DLD1 (cell line): Measurements from ENCODE around the gene ZNF512B.
"Not testable (repeated sequence)": the region's sequence is repeated elsewhere in the genome, so short reads cannot be mapped to it uniquely, and the experiment has no call there.

Source experiments
- in situ Hi-C: cut with HindIII; loops from 2 replicates; pipeline ENCODE4 v1.10.0; 2017; ENCODE audit warnings: low sequenced_read_pairs

Gene ZNF512B

GRCh38 chr20:63937596-63937995, 32.1 kb downstream of the ZNF512B start:
- in situ Hi-C loops, result no loop called here

DNA sequence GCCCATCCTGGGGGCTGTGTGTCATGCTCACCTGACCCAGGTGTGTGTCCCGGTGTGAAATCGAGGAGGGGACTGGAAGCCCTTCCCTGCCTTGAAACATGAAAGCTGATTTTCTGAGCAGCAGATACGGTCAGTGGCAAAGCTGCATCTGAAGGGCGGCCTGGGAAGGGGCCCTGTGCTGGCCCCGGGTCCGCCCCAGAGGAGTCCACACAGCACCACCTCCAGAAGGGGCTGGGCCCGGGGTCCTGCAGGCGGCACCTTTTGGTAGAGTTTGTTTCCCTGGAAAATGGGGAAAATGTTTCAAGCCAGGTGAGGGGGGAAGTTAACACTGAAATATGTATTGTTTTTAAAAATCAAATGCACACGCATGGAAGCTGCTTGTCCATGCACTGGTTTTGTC, 34.3 kb downstream of the ZNF512B start:
- in situ Hi-C loops, result no loop called here

GRCh38 chr20:63934271-63935068, 35.3 kb downstream of the ZNF512B start:
- in situ Hi-C loops, result no loop called here

DNA sequence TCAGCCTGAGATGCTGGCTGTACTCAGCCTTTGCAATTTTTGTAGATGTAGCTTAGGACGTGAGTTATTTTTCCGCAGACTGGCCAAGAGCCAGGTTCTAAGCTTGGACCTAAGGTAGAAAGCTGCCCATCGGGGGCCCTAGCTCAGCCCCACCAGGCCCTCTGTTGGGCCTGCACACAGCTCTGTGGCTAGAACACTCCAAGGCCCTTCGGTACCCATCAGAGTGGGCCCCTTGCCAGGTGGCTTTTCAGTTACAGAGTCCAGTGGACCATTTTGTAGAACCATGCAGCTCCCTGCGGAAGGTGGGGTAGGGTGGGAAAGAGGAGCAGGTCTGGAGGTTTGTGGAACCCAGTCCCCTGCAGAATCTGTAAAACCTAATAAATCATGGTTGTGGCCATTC, 36.1 kb downstream of the ZNF512B start:
- in situ Hi-C loops, result no loop called here

- in situ Hi-C loops, result no loop called here
Observed at GRCh38 chr20:63932606-63933160, 37.0 kb downstream of the ZNF512B start.

DNA sequence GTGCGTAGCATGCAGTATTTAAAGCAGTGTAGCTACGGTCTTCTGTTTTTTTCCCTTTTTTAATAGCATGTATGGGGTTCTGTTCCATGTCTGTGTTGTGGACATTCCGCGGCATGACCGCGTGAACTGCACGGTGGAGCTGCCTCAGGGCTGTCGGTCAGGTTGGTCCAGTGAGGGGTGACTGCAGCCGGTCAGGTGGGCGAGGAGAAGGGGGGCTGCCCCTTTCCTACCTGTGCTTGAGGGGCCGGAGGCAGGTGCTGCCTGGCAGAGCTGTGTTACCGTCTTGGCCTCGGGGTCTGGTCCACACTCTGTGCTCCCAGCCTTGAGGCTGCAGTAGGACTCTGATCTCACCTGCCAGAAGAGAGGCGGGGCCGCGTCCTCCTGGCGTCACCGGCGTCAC, 38.0 kb downstream of the ZNF512B start:
- in situ Hi-C loops, result no loop called here

GRCh38 chr20:63930971-63931553, 38.7 kb downstream of the ZNF512B start:
- in situ Hi-C loops, result no loop called here

GRCh38 chr20:63929473-63929883, 40.3 kb downstream of the ZNF512B start:
- in situ Hi-C loops, result not testable (repeated sequence)

DNA sequence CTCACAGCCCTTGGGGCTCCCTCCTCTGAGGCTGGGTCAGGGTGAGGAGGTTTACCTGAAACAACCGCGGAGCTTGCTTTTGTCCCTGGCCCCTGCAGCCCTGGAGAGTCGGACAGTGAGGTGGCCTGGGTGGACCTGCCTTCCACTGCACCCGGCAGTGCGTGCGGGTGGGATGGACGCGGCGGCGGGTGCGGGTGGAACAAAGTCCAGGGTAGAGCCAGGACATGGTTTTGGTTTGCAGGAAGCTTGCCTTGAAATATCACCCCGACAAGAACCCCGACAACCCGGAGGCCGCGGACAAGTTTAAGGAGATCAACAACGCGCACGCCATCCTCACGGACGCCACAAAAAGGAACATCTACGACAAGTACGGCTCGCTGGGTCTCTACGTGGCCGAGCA, 40.7 kb downstream of the ZNF512B start:
- in situ Hi-C loops, result no loop called here

DNA sequence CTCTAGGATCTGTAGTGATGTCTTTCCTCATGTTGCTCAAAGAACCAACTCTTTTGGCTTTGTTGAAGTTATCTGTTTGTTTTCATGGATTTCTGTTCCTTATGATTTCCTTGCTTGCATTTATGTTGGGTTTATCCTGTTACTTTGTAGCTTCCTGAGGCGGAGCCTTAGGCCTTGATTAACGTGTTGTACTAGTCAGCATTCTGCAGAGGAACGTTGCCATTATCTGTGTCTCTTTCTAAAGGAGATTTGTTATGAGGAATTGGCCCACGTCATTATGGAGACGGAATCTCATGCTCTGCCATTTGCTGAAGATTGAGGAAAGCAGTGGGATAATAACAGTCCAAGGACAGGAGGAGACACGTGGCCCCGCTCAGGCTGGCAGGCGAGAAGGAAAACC, 43.4 kb downstream of the ZNF512B start:
- in situ Hi-C loops, result no loop called here

DNA sequence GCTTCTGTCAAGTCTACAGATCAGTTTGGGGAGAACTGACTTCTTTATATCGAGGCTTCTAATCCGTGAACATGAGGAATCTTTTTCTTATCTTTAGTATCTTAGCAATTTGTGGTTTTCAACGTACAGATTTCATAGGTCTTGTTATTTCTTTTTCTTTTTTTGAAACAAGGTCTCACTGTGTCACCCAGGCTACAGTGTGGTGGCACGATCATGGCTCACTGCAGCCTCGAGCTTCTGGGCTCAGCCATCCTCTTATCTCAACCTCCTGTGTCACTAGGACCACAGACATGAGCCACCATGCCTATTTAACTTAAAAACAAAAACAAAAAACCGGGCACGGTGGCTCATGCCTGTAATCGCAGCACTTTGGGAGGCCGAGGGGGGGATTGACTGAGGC, 45.5 kb downstream of the ZNF512B start:
- in situ Hi-C loops, result no loop called here

DNA sequence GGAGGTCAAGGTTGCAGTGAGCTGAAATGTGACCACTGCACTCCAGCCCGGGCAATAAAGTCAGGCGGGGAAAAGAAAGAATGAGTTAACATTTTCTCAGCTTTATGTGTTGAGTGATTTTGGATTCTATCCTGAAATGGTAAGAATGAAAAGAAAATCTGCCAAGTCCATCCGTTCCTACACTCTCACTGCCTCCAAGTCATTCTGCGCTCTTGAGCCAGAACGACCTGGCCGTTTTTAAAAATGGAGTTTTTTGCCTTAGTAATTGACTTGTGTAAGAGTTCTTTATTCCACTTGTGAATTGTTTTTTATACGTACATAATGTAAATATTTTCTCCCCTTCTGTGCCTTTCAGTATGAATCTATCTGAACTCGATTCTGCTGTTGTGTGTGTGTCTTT, 46.1 kb downstream of the ZNF512B start:
- in situ Hi-C loops, result no loop called here

GRCh38 chr20:63920226-63920625, 49.5 kb downstream of the ZNF512B start:
- in situ Hi-C loops, result no loop called here

- in situ Hi-C loops, result no loop called here
Observed at GRCh38 chr20:63919130-63919529, 50.6 kb downstream of the ZNF512B start.

DNA sequence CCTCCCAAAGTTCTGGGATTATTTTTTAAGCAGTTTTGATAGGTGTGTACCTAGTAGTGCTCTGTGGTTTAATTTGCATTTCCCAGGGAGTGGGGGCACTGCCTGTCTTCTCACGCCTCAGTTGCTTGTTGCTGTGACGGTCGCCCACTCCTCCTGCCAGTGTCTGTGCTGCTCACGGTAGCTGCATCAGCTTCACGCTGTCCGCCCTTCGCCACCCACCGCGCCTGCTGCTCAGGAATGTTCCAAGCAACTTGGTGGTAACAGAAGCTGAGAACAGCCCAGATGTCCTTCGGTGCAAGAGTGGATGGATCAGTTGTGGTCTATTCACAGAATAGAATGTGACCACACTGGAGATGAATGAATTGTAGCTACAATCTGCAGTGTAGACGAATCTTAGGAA, 51.9 kb downstream of the ZNF512B start:
- in situ Hi-C loops, result no loop called here

DNA sequence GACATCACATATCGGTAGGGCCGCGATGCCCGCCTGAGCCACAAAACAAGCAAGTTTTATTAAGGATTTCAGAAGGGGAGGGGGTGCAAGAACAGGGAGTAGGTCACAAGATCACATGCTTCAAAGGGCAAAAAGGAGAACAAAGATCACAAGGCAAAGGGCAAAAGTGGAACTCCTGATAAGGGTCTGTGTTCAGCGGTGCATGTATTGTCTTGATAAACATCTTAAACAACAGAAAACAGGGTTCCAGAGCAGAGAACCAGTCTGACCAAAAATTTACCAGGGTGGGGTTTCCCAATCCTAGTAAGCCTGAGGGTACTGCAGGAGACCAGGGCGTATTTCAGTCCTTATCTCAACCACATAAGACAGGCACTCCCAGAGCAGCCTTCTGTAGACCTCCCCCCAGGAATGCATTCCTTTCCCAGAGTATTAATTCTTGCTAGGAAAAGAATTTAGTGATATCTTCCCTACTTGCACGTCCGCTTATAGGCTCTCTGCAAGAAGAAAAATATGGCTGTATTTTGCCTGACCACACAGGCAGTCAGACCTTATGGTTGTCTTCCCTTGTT, 53.3 kb downstream of the ZNF512B start:
- in situ Hi-C loops, result not testable (repeated sequence)

GRCh38 chr20:63915471-63915870, 54.3 kb downstream of the ZNF512B start:
- in situ Hi-C loops, result no loop called here

- in situ Hi-C loops, result no loop called here
Observed at GRCh38 chr20:63913768-63914167, 56.0 kb downstream of the ZNF512B start.

GRCh38 chr20:63911176-63911575, 58.6 kb downstream of the ZNF512B start:
- in situ Hi-C loops, result no loop called here

DNA sequence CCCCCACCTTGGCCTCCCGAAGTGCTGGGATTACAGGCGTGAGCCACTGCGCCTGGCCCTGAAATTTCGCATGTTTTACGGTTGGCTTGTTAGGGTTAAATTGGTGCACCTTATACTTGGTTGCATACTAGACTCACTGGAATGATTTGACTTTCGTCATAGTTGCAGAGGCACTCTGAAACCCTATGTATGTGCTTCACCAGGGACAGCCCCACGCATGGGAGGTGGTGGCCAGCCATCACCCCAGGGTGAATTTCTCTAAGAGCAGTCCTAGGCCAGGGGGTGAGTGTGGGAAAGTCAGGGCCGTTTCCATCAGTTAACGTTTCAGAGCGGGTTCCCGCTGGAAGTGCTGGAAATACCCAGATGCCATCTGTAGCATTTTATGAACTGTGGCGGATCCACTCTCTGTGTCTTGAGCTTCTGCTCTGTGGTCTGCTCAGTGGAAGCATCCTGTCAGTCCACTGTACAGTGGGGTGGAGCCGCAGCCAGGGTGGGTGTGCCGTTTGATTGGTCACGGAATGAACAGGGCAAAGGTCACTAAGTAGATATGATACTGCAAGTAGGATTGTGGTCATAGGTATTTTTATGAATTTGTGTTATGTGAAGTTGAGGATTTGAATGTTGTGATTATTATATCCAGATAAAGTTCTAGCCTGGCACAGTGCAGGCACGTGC, 61.6 kb downstream of the ZNF512B start:
- in situ Hi-C loops, result no loop called here
